Hematopoietic multipotent progenitor cell treated with erythropoietin and hydrocortisone succinate and interleukin-3 and kit ligand, for 17 days (in vitro differentiated cells): ENCODE measurements around the gene EXTL1.

Experiments
- DNase-seq: peaks from one replicate; pipeline ENCODE4 v3.0.0-alpha.2; 2015; ENCODE audit warnings: low spot score

The EXTL1 gene

DNA sequence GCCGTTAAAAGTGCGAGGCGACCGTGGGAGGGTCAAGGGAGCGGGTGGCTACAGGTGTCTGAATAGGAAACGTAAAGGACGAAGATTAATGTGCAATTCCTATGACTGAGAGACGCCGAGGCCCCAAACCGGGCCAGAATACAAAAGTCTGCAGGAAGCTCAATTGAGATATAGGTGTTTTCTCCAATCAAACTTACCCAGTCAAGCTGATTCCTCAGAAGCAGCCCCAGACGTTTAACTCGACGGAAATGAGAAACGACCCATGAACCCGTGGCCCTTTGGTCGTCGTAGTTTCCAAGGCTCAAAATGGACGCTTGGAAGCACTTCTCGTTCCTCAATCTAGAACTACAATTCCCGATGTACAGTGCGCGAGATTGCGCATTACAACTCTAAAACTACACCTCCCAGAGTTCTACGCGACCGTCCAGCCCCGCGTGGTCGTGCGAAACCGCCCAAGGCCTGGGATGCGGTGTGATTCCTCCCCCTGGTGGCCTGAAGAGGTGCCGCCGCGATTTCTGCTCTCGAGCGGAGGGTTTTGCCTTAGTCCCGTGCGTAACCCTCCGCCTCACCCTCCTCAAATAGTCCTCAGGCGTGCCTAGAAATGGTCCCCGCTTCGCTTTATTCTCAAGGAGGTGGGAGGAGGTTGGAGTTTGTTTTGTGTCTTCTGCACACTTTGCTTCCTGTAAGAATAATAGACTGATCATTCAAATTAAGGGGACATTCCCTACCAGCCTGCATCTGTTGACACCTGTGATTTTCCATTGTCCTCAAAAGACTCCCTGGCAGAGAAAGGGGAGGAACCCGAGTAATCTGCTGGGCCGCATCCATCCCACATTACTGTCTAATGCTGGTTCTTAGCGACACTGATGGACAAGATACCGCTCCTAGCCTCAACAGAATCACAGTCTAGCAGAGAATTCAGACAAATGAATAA, 23.5 kb upstream of the EXTL1 start, which contains the start of gene PAFAH2:
PAFAH2 (minus strand) TSS at position 236 of the 934 bp plus-strand sequence. CDS start 7,247 bp downstream, outside the sequence.
- DNase-seq = peak; percentile 99

DNA sequence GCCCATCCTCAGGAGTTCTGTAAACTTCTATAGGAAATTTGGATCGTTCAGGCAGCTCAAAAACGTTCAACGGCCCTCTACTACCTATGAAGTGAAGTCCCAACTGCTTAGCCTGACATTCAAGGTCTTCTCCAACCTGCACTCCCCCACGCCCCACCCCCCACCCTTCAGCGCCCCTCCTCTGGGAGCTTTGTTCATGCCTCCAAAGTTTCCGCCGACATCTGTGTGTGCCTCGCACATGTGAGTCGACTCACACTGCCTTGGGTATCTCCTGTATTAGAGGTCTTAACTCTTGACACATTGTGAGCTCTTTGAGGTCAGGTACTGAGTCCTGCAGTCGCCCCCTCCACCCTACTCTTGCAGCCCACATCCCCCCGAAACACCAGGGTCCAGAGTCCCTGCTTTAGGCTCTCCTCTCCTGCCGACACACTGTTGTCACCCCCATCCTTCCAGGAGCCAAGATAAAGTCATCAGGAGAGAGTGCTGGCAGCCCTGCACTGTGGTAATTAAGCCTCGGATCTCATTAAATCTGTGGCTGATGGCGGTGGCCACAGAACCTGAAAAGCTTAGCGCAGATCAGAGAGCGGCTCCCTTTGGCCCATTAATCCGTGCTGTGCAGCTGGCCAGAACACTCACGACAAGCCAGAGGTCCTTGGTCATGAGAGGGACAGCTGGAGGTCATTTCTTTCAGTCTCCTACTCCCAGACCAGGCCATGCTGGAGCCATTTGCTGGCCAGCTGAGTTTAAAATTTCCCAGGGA, 22.4 kb upstream of the EXTL1 start:
- no peak for DNase-seq

DNA sequence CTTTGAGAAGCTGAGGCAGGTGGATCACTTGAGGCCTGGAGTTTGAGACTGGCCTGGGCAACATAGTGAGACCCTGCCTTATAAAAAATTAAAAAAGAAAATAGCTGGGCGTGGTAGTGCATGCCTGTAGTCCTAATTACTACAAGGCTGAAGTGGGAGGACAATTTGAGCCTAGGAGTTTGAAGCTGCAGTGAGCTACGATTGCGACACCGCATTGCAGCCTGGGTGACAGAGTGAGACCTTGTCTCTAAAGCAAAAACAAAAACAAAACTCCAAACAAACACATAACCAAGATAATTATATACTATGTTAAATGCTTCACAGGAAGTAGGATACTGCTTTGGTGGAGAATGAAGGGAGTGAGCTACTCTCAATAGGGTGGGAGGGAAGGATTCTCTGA, 18.3 kb upstream of the EXTL1 start:
- no peak for DNase-seq

- DNase-seq = no peak
Observed at GRCh38 chr1:26003756-26004155, 17.8 kb upstream of the EXTL1 start.

DNA sequence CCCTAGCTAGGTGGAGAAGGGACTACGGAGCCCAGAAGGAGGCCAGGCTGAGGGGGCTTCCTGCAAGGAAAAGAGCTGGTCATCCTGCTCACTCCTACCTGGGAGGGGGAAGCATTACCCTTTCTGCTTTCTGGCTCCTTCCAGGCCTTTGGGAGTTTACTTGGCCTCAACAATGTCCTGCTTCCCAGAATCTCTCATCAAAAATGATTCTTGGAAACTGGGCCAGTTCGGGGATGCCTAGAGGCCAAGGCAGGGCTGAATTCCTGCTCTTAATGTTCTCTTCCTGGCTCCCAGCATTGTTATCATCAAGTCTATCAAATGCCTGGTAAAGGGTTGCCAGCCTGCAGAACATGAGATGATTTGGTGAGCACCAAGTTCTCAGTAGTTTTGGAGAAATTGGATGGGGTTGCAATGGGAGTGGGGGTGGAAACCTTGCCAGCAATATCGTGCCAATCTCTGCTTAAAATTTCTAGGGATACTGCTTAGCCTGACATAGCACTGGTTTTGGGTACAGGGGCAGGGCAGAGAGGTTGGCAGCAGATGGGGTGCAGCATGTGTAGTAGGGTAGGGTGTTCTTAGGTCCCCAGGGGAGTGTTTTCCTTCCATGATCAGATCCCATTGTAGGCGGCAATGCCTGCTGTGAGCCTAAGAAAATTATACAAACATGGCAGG, 16.0 kb upstream of the EXTL1 start:
- DNase-seq = no peak

DNA sequence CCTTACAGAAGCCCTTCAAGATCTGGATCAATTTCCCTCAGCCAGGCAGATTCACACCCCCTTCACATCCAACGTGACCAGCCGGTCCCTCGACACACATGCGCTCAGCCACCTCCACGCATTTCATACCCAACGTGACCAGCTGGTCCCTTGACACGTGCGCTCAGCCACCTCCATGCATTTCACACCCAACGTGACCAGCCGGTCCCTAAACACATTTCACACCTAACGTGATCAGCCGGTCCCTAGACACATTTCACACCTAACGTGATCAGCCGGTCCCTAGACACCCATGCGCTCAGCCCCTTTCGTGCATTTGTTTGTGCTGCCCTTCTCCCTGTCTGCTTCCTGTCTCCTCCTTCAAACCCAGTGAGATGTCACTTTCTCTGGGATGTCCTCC, 14.9 kb upstream of the EXTL1 start:
- DNase-seq = no peak

- no peak for DNase-seq
Observed at GRCh38 chr1:26009796-26010447, 11.7 kb upstream of the EXTL1 start.

GRCh38 chr1:26010825-26011224, 10.8 kb upstream of the EXTL1 start:
- DNase-seq = no peak

- no peak for DNase-seq
Observed at GRCh38 chr1:26012864-26013263, 8.7 kb upstream of the EXTL1 start.

DNA sequence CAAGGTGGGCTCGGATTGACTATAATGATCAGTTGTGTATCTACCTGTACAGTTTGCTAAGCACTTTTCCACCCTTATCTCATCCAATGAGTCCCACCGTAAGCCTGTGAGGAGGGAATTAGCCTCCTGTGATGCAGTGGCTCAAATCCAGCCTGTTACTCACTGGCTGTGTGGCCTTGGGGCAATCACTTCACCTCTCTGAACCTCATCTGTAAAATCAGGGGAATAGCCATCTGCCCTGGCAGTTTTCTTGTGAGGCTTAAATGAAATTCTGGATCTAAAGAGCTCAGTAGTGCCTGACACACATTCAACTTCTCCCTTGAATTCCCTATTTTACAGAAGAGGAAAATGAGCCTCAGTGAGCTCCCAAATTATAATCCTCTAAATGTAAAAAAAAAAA, 7.4 kb upstream of the EXTL1 start:
- DNase-seq = no peak

GRCh38 chr1:26015358-26015757, 6.2 kb upstream of the EXTL1 start:
- DNase-seq = no peak

- no peak for DNase-seq
Observed at GRCh38 chr1:26016258-26016952, 5.2 kb upstream of the EXTL1 start.

DNA sequence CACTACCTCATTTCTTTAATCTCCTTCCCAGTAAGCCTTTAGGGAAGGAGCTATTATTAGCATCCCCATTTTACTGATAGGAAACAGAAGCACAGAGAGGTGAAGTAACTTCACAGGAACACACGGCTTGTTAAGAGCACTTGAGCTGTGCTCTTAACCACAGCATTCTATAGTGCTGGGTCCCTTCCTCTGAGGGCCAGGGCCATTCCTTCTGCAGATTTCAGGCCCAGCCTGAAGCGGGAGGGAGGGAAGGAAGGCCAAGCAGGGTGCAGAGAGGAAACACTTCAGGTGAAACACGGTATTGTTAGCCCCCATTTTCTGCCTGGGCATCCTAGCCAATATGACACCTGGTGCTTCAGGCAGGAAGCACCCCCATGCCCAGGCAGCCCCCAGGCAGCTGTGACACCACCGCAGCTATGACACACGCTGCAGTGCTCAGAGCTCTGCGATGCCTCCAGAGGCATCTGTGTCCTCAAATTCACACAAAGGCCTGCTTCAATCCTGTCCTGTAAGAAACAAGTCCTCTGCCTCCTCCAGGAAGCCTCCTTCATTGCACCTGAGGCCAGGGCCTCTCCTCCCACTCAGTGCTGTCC, 4.5 kb upstream of the EXTL1 start:
- DNase-seq = no peak

GRCh38 chr1:26017606-26018005, 4.0 kb upstream of the EXTL1 start:
- DNase-seq = no peak

- DNase-seq = no peak
Observed at GRCh38 chr1:26019641-26020315, 1.8 kb upstream of the EXTL1 start.

- no peak for DNase-seq
Observed at GRCh38 chr1:26020330-26020768, 1.2 kb upstream of the EXTL1 start.

GRCh38 chr1:26020941-26021646, 481 bp upstream of the EXTL1 start:
- no peak for DNase-seq

GRCh38 chr1:26022404-26022779, 817 bp downstream of the EXTL1 start:
- DNase-seq = no peak

GRCh38 chr1:26023009-26023408, 1.4 kb downstream of the EXTL1 start:
- no peak for DNase-seq

DNA sequence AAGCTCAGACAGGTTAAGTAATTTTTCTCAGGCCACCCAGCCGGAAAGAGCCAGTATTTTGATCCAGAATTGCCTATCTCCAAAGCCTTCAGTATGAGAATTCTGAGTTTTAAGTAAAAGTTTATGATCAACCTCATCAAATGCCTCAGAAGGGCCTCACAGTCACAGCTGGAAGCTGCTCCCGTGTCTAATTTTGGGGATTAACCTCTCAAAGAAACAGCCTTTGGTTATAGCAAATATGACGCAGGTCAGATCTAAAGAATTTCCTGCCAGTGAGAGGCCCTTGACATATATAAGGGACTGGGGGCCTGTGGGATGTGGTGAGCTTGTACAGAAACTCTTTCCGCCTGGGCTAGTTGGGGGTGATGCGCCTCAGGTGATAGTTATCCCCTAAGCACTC, 2.3 kb downstream of the EXTL1 start:
- no peak for DNase-seq
